ENCODE data around the gene MRTFB.

DNA sequence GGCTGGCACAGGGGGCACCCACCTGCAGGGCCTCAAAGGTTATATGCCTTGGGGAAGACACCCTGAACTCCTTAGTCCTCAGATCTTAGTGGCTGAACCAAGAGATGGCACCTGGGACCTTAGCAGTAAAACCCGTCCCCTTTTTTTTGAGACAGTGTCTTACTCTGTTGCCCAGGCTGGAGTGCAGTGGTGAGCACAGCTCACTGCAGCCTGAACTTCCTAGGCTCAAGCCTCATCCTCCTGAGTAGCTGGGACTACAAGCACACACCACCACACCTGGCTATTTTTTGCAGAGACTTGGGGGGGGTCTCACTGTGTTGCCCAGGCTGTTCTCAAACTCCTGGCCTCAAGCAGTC lies 237.2 kb downstream of the MRTFB start:
- TF ChIP-seq, protein P1, sequence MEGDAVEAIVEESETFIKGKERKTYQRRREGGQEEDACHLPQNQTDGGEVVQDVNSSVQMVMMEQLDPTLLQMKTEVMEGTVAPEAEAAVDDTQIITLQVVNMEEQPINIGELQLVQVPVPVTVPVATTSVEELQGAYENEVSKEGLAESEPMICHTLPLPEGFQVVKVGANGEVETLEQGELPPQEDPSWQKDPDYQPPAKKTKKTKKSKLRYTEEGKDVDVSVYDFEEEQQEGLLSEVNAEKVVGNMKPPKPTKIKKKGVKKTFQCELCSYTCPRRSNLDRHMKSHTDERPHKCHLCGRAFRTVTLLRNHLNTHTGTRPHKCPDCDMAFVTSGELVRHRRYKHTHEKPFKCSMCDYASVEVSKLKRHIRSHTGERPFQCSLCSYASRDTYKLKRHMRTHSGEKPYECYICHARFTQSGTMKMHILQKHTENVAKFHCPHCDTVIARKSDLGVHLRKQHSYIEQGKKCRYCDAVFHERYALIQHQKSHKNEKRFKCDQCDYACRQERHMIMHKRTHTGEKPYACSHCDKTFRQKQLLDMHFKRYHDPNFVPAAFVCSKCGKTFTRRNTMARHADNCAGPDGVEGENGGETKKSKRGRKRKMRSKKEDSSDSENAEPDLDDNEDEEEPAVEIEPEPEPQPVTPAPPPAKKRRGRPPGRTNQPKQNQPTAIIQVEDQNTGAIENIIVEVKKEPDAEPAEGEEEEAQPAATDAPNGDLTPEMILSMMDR (IDR thresholded peaks at IDR 0.05): no peak
- no peak for TF ChIP-seq POLR2A (IDR thresholded peaks at IDR 0.05)

Measured in lower leg skin (tissue), 3 donors.